Esophagus squamous epithelium (tissue), 4 donors: Measurements from ENCODE around the gene TBC1D12.

ENCODE experiments used
- POLR2A ChIP-seq, 4 donors: fragments of 450-650 bp; IDR thresholded peaks; one replicate each; pipeline ENCODE4 v1.6.1; 2017; ENCODE audit warnings: antibody characterized with exemption in 4 of 4, mild to moderate bottlenecking in 4 of 4, moderate library complexity in 3 of 4
- TF ChIP-seq, protein P1 (sequence below), 6 experiments: fragments of 450-650 bp in 4 of 6; fragments of 200-600 bp in 2 of 6; sonication (generic) in 2 of 6; IDR thresholded peaks; one replicate each; pipeline ENCODE4 v1.5.1; 2016 to 2019; ENCODE audit warnings: antibody characterized with exemption in 6 of 6, mild to moderate bottlenecking in 4 of 6, moderate library complexity in 4 of 6

DNA sequence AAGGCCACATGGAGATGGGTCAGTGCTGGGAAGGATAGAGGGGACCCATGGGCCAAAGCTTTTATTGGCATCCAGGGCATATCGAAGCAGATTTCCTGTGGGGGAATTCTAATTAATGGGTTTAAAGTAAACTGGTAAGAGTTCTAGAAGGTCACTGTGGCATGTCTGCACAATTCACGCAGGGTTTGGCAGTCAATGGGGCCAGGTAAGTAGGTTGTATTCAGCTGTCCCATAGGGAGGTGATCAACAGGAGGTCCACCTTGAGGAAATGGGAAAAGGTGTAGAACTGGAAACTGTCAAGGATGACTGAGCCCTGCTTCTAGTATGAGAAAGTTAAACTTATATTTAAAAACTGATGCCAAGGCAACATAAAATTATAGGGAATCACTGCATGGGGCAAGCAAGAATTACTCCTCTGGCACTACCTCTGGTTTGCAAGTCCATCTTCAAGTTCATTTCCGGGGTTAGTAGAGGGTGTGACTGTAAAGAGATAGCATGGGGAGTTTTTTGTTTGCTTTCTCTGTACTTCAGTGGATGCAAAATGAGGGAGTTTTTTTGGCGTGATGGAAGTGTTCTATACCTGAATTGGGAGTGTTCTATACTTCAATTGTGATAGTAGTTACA, 22.5 kb downstream of the TBC1D12 start:
- TF ChIP-seq, protein P1, sequence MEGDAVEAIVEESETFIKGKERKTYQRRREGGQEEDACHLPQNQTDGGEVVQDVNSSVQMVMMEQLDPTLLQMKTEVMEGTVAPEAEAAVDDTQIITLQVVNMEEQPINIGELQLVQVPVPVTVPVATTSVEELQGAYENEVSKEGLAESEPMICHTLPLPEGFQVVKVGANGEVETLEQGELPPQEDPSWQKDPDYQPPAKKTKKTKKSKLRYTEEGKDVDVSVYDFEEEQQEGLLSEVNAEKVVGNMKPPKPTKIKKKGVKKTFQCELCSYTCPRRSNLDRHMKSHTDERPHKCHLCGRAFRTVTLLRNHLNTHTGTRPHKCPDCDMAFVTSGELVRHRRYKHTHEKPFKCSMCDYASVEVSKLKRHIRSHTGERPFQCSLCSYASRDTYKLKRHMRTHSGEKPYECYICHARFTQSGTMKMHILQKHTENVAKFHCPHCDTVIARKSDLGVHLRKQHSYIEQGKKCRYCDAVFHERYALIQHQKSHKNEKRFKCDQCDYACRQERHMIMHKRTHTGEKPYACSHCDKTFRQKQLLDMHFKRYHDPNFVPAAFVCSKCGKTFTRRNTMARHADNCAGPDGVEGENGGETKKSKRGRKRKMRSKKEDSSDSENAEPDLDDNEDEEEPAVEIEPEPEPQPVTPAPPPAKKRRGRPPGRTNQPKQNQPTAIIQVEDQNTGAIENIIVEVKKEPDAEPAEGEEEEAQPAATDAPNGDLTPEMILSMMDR (IDR thresholded peaks at IDR 0.05): no peak
- TF ChIP-seq POLR2A (IDR thresholded peaks at IDR 0.05): no peak
